Aorta (tissue), 5 donors: Measurements from ENCODE around the gene PRPF38A. TPM values are rescaled to one million over a fixed set of nuclear protein-coding genes. Genes with fewer than 3 reads are reported as not detected.

ENCODE experiments used
- ATAC-seq: fragments of 200-7000 bp; cut with Tn5 transposase; one replicate; pipeline ENCODE4 v1.9.1; 2022; ENCODE audit warnings: moderate library complexity; ENCODE audit not compliant: low FRiP score
- DNase-seq, 2 donors: peaks; one replicate each; pipeline ENCODE4 v3.0.0-alpha.2; 2020
- H3K27ac ChIP-seq, 2 donors: one replicate each; pipeline ENCODE4 v1.5.1; 2013; ENCODE audit warnings: low read length in 2 of 2, mild to moderate bottlenecking in 2 of 2, moderate library complexity in 2 of 2, control low read depth in 1 of 2, inconsistent platforms in 1 of 2, low read depth in 1 of 2
- H3K27me3 ChIP-seq, 2 donors: one replicate each; pipeline ENCODE4 v1.6.1; 2013; ENCODE audit warnings: control low read depth in 1 of 2, low read length in 1 of 2, mild to moderate bottlenecking in 1 of 2, moderate library complexity in 1 of 2; ENCODE audit not compliant: insufficient read depth in 2 of 2, control insufficient read depth in 1 of 2
- H3K36me3 ChIP-seq, 2 donors: one replicate each; pipeline ENCODE4 v1.6.1; 2013; ENCODE audit warnings: control low read depth in 1 of 2, low read length in 1 of 2, mild to moderate bottlenecking in 1 of 2; ENCODE audit not compliant: insufficient read depth in 2 of 2, control insufficient read depth in 1 of 2
- H3K4me1 ChIP-seq, 2 donors: one replicate each; pipeline ENCODE4 v1.6.1; 2013; ENCODE audit warnings: low read length in 2 of 2, control low read depth in 1 of 2, mild to moderate bottlenecking in 1 of 2, moderate library complexity in 1 of 2; ENCODE audit not compliant: insufficient read depth in 2 of 2, control insufficient read depth in 1 of 2
- H3K4me3 ChIP-seq, 2 donors: one replicate each; pipeline ENCODE4 v1.5.1; 2013; ENCODE audit warnings: low read length in 2 of 2, control low read depth in 1 of 2, mild to moderate bottlenecking in 1 of 2
- H3K9me3 ChIP-seq: one replicate; pipeline ENCODE4 v1.6.1; 2013; ENCODE audit warnings: mild to moderate bottlenecking, low read length; ENCODE audit not compliant: control insufficient read depth
- WGBS, 2 donors: extraction: QIAGEN DNeasy Blood & Tissue Kit; methylation state at CpG; one replicate each; pipeline ENCODE4 v1.1.7; 2013; 5-methylcytosine and 5-hydroxymethylcytosine counted together
- intact Hi-C, 2 donors: fragments of 100-400 bp; cut with DNase I; formaldehyde crosslinking; loops; one replicate each; pipeline versions ENCODE4 v1.14.2 to v1.15.0; 2022
- polyA plus RNA-seq, 2 donors: library from polyadenylated mRNA; stranded (reverse); fragments of 200-250 nt; gene quantifications; one replicate each; pipeline ENCODE4 v1.2.3, GENCODE V29; 2013
- total RNA-seq, 2 donors: library from RNA; stranded (reverse); fragmentation: NEBNext Ultra II Directional; extraction: Animal tissue kit (Norgen Biotek cat#: 25700); gene quantifications; one replicate each; pipeline ENCODE4 v1.2.1, GENCODE V29; 2021
- donor health status: healthy with polysubstance abuse.
- donor health status: Bipolar disorder and iron deficiency.
- donor health status: DM: no; HTN: no; CAD: no.
- donor health status: DM: no; HTN: no; CAD: no.
- donor health status: DM: yes; HTN: yes; CAD: no.

PRPF38A gene
- total and polyA plus RNA-seq, 4 donors: 15.2 to 36.2 (median 27.7) TPM

- no peaks in the 10 kb centered on the region for H3K9me3 ChIP-seq
- 70 to 86% methylated on average over 1 of the region's 1 CpG for WGBS, 2 donors
- H3K27ac ChIP-seq: no peak overlapping the region
- no peak overlapping the region for H3K4me3 ChIP-seq
- no peak for ATAC-seq
- H3K36me3 ChIP-seq: no peaks in the 10 kb centered on the region
- H3K4me1 ChIP-seq: no peaks in the 10 kb centered on the region
- H3K27me3 ChIP-seq: no peaks in the 10 kb centered on the region
- intact Hi-C loops: no loop called here
- no peak for DNase-seq
These were observed 56.3 kb downstream of the PRPF38A start for GRCh38 chr1:52460694-52461093.

- WGBS, 2 donors: 73 to 88% methylated on average over 1 of the region's 1 CpG
- H3K27ac ChIP-seq: no peak overlapping the region
- no peaks in the 10 kb centered on the region for H3K27me3 ChIP-seq
- no peak overlapping the region for H3K4me3 ChIP-seq
- ATAC-seq (no peak), DNase-seq (no peak)
- intact Hi-C loops: no loop called here
- H3K36me3 ChIP-seq: no peaks in the 10 kb centered on the region
- H3K9me3 ChIP-seq: no peaks in the 10 kb centered on the region
- no peaks in the 10 kb centered on the region for H3K4me1 ChIP-seq
These were observed 57.4 kb downstream of the PRPF38A start for GRCh38 chr1:52461821-52462220.

- no peak for DNase-seq
- H3K36me3 ChIP-seq: no peaks in the 10 kb centered on the region
- no peaks in the 10 kb centered on the region for H3K4me1 ChIP-seq
- H3K27ac ChIP-seq: no peak overlapping the region
- no peaks in the 10 kb centered on the region for H3K9me3 ChIP-seq
- H3K27me3 ChIP-seq: no peaks in the 10 kb centered on the region
- no peak overlapping the region for H3K4me3 ChIP-seq
- no peak for ATAC-seq
- intact Hi-C loops: no loop called here
- 94 to 96% methylated on average over 5 of the region's 5 CpGs for WGBS, 2 donors
These were observed 59.5 kb downstream of the PRPF38A start for GRCh38 chr1:52463891-52464290.

GRCh38 chr1:52469108-52469507, 64.7 kb downstream of the PRPF38A start:
- ATAC-seq: no peak

More at GRCh38 chr1:52469108-52469507, 64.7 kb downstream of the PRPF38A start:
- H3K27me3 ChIP-seq: no peaks in the 10 kb centered on the region
- no peaks in the 10 kb centered on the region for H3K4me1 ChIP-seq
- intact Hi-C loops: no loop called here
- H3K4me3 ChIP-seq: no peak overlapping the region
- H3K36me3 ChIP-seq: no peaks in the 10 kb centered on the region
- 95 to 98% methylated on average over 2 of the region's 2 CpGs for WGBS, 2 donors
- no peaks in the 10 kb centered on the region for H3K9me3 ChIP-seq
- DNase-seq: no peak
- H3K27ac ChIP-seq: no peak overlapping the region

Other genes starting within 250 kb of the PRPF38A start
- gene CC2D1B, start 38.4 kb upstream of the PRPF38A start, total RNA-seq: 10 to 100 TPM; 31.3 to 36.0 TPM
- 10 to 100 TPM in 1 of 2 donors, 1 to 10 TPM in 1; 7.6 to 18.8 TPM for gene CC2D1B, start 38.4 kb upstream of the PRPF38A start, polyA plus RNA-seq
- gene ORC1, start 179 bp upstream of the PRPF38A start, total RNA-seq: under 1 TPM; 0.58 to 0.96 TPM
- gene ORC1, start 179 bp upstream of the PRPF38A start, polyA plus RNA-seq: under 1 TPM; 0.28 to 0.38 TPM
- gene TUT4, start 148.5 kb downstream of the PRPF38A start, total RNA-seq: 10 to 100 TPM; 49.2 to 71.5 TPM
- 10 to 100 TPM in 1 of 2 donors, 1 to 10 TPM in 1; 6.3 to 21.4 TPM for gene TUT4, start 148.5 kb downstream of the PRPF38A start, polyA plus RNA-seq
- 10 to 100 TPM in 1 of 2 donors, 1 to 10 TPM in 1; 9.7 to 21.0 TPM for gene GPX7, start 197.8 kb downstream of the PRPF38A start, total RNA-seq
- gene GPX7, start 197.8 kb downstream of the PRPF38A start, polyA plus RNA-seq: 10 to 100 TPM; 11.1 to 21.4 TPM
- gene SHISAL2A, start 228.6 kb downstream of the PRPF38A start, total RNA-seq: under 1 TPM; 0.88 to 0.96 TPM
- under 1 TPM in 1 of 2 donors, not detected in 1; 0.23 TPM for gene SHISAL2A, start 228.6 kb downstream of the PRPF38A start, polyA plus RNA-seq